ENCODE data around the gene TTI1. TPM values are rescaled to one million over a fixed set of nuclear protein-coding genes. Genes with fewer than 3 reads are reported as not detected.
A peak's percentile ranks its signal among the peaks of the same experiment; 100 is the strongest.

The TTI1 gene
- total and polyA plus RNA-seq, 9 donors = 9.3 to 19.7 (median 16.3) TPM

DNA sequence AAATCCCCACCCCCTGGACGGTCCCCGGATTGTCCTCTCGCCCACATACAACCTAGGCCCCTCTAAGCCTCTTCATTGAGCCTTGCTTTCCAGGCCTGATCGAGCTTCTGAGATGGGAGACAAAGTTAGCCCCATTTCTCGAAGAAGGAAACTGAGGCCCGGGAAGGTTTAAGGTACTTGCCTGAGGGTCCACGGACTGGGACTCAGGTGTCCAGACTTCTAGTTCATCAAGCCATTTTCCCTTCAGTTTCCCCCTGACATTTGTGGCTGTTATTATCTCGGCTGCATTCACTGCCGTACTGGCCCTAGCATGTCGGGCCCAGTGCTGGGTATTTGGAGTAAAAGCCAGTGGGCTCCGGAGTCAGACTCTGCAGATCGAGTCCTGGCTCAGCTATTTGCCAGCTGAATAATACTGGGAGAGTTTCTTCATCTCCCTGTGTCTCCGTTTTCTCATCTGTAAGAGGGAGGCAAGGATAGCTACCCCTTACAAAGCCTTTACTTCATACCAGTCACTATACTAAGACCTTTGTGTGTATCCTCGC lies 923 bp upstream of the TTI1 start:
- no peaks in the 10 kb centered on the region for H3K9me3 ChIP-seq
- no peak for DNase-seq
- peak overlapping the region; percentile 73 for H3K4me3 ChIP-seq
- H3K27ac ChIP-seq = peak overlapping the region; percentile 82 to 87
- intact Hi-C loops (cut with DNase I) = no loop called here
- TF ChIP-seq EP300 (IDR thresholded peaks at IDR 0.05) (no peak), POLR2A (IDR thresholded peaks at IDR 0.05) (no peak)
- TF ChIP-seq, protein P1, sequence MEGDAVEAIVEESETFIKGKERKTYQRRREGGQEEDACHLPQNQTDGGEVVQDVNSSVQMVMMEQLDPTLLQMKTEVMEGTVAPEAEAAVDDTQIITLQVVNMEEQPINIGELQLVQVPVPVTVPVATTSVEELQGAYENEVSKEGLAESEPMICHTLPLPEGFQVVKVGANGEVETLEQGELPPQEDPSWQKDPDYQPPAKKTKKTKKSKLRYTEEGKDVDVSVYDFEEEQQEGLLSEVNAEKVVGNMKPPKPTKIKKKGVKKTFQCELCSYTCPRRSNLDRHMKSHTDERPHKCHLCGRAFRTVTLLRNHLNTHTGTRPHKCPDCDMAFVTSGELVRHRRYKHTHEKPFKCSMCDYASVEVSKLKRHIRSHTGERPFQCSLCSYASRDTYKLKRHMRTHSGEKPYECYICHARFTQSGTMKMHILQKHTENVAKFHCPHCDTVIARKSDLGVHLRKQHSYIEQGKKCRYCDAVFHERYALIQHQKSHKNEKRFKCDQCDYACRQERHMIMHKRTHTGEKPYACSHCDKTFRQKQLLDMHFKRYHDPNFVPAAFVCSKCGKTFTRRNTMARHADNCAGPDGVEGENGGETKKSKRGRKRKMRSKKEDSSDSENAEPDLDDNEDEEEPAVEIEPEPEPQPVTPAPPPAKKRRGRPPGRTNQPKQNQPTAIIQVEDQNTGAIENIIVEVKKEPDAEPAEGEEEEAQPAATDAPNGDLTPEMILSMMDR (IDR thresholded peaks at IDR 0.05) = no peak
- H3K4me1 ChIP-seq (ENCODE audit: insufficient read depth) = peaks cover 16% of the 10 kb centered on the region
- no peaks in the 10 kb centered on the region for H3K36me3 ChIP-seq
- H3K27me3 ChIP-seq = no peaks in the 10 kb centered on the region
- 5 to 8% (median 8%) methylated on average over 14 of the region's 14 CpGs for WGBS, 3 donors

DNA sequence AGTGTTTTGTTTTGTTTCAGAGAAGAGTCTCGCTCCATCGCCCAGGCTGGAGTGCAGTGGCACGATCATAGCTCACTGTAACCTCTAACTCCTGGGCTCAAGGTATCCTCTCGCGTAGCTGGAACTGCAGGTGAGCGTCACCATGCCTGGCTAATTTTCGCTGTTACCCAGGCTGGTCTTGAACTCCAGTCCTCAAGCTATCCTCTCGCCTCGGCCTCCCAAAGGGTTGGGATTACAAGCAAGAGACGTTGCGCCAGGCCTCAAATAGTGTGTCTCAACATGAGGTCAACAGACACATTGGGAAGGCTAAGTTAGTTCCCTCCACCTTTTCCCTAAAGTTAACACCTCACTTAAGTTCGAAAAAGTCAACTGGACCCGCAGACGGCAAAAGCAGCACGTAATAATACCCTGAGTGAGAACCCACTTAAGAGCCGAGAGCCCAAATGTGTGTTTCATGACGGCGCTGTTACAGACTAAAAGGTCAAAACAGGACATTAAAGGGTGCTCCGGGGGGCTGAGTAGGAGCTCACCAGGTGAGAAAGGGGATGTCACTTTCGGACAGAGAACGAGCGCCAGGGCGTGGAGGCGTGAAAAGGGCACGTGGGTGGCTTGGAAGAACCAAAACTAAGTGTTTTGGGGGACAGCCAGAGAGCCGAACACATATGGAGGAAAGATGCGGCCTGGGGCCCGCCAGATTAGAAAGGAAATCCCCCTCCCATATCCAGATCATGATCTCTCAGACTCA lies 499 bp downstream of the TTI1 start:
- Histone ChIP-seq H3K36me3 (no peaks in the 10 kb centered on the region), H3K4me3 (peak overlapping the region; percentile 73), H3K27ac (peak overlapping the region; percentile 82 to 87), H3K4me1 (ENCODE audit: insufficient read depth) (peaks cover 16% of the 10 kb centered on the region), H3K9me3 (no peaks in the 10 kb centered on the region), H3K27me3 (no peaks in the 10 kb centered on the region)
- TF ChIP-seq, protein P1 (IDR thresholded peaks at IDR 0.05) = no peak
- TF ChIP-seq EP300 (IDR thresholded peaks at IDR 0.05) = no peak
- peak in 1 of 5 donors; percentile 23 for DNase-seq
- WGBS, 3 donors = 18 to 22% (median 21%) methylated on average over 28 of the region's 28 CpGs
- intact Hi-C loops (cut with DNase I) = no loop called here

DNA sequence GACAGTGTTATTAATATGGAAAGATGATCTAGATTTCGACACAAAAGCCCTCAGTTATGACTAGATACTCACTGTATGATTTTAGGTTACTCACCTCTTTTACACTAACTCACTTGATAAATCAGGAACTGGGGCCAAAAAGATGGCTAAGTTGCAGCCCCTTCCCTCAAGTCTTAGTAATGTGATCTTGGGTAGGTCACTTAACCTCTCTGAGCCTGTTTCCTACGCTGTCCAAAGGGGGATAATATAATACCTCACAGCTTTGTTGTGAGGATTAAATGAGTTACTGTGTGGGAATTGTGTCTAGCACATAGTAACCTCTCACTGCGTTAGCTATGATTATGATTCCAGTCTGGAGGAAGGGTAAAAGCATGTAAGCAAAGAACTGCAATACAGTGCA lies 1.3 kb downstream of the TTI1 start:
- H3K9me3 ChIP-seq = no peaks in the 10 kb centered on the region
- H3K27ac ChIP-seq = no peak overlapping the region
- no peaks in the 10 kb centered on the region for H3K36me3 ChIP-seq
- TF ChIP-seq EP300 (IDR thresholded peaks at IDR 0.05) (no peak), POLR2A (IDR thresholded peaks at IDR 0.05) (no peak)
- TF ChIP-seq, protein P1 (IDR thresholded peaks at IDR 0.05) = no peak
- WGBS, 3 donors = 83 to 91% (median 88%) methylated on average over 3 of the region's 3 CpGs
- H3K4me3 ChIP-seq = no peak overlapping the region
- no peak for DNase-seq
- no peaks in the 10 kb centered on the region for H3K27me3 ChIP-seq
- intact Hi-C loops (cut with DNase I) = no loop called here
- peaks cover 15% of the 10 kb centered on the region for H3K4me1 ChIP-seq (ENCODE audit: insufficient read depth)

GRCh38 chr20:38029453-38029852 lies 3.8 kb downstream of the TTI1 start:
- no peaks in the 10 kb centered on the region for H3K9me3 ChIP-seq
- H3K27me3 ChIP-seq = no peaks in the 10 kb centered on the region
- H3K4me3 ChIP-seq = no peak overlapping the region
- no peak overlapping the region for H3K27ac ChIP-seq
- intact Hi-C loops (cut with DNase I) = no loop called here
- H3K36me3 ChIP-seq = no peaks in the 10 kb centered on the region
- WGBS, 3 donors = 91 to 96% (median 92%) methylated on average over 3 of the region's 3 CpGs
- no peak for DNase-seq
- peaks cover 6% of the 10 kb centered on the region for H3K4me1 ChIP-seq (ENCODE audit: insufficient read depth)
- TF ChIP-seq POLR2A (IDR thresholded peaks at IDR 0.05) (no peak), EP300 (IDR thresholded peaks at IDR 0.05) (no peak)
- TF ChIP-seq, protein P1 (IDR thresholded peaks at IDR 0.05) = no peak

Data from ovary (tissue), 9 donors.